GM04503 (cell line): ENCODE measurements around the gene WWOX.

Experiments used
- DNase-seq: peaks from one replicate; pipeline ENCODE4 v3.0.0-alpha.2; 2012; ENCODE audit warnings: low read depth

The WWOX gene

GRCh38 chr16:78799429-78799828, 700.0 kb downstream of the WWOX start:
- no peak for DNase-seq

DNA sequence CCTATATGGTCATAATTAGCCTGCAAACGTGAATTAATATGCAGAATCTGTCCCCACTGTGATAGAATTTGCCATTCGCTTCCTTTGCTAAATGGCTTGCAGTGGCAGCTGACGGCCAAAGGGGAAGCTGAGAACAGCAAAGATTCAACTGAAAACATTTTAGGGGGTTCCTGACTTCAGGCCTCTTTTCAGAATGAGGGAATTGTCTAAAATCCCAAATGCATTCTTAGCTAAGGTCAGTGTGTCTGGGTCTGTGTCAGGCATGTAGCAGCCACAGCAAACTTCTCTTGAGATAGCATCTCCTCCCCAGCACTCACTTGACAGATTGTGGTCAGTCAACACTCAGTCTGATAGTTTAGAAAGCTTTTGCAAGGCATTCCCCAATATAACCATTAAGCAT, 701.1 kb downstream of the WWOX start:
- DNase-seq: no peak

DNA sequence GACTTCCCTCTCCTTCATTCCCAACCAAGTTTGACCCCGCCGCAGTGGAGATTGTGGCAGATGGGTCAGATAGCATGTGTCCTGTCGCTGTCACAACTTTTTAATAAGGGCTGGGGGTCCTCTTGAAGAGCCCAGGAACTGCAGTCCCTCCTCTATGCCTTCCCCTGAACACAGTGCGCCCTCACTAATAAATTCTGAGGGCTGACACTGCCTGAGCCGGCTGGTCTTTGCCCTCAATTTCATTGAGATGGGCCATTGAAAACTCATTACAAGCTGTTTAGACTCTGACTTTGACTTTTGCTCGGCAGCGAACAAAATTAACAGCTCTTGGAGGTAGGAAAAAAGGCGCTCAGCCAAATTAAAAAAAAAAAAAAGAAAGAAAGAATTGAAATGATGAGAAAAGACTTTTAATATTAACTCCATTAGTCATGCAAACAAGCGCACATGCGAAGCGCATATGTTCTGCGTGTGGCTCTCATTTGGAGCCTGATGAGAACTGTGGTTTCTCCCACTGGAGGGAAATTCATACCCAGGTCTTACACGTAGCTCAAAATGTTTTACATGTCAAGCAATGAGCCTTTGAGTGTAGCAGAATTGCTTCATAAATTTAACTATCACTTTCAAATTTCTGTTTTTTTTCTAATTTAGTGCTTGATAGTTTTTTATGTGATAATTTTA, 704.7 kb downstream of the WWOX start:
- DNase-seq: no peak

GRCh38 chr16:78805556-78805955, 706.1 kb downstream of the WWOX start:
- no peak for DNase-seq

DNA sequence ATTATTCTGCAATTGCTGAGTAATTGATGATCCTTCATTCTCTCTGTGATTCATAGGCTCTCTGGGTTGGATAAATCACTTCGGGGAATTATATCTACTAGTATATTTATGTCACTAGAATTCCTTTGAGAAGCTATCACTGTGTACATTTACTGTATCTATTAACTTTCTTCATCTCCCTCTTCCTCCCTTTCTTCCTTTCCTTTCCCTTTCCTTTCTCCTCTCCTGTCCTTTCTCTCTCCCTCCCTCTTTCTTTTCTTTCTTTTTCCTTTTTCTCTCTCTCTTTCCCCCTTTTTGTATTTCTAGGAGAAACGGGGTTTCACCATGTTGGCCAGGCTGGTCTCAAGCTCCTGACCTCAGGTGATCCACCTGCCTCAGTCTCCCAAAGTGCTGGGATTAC, 711.8 kb downstream of the WWOX start:
- DNase-seq: no peak

DNA sequence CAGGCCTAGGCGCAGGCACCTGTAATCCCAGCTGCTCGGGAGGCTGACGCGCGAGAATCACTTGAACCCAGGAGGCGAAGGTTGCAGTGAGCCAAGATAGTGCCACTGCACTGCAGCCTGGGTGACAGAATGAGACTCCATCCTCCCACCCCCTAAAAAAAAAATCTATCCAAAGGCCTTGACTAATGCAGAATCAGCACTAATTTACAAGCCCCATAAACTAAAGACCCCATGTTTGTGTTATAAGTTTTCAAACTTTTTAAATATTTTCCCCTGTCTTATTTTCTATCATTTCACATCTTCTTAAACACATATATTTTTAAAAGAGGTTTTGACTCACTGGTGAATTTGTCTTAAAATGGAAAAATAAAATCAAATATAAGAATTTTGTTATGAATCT, 713.1 kb downstream of the WWOX start:
- DNase-seq: no peak

DNA sequence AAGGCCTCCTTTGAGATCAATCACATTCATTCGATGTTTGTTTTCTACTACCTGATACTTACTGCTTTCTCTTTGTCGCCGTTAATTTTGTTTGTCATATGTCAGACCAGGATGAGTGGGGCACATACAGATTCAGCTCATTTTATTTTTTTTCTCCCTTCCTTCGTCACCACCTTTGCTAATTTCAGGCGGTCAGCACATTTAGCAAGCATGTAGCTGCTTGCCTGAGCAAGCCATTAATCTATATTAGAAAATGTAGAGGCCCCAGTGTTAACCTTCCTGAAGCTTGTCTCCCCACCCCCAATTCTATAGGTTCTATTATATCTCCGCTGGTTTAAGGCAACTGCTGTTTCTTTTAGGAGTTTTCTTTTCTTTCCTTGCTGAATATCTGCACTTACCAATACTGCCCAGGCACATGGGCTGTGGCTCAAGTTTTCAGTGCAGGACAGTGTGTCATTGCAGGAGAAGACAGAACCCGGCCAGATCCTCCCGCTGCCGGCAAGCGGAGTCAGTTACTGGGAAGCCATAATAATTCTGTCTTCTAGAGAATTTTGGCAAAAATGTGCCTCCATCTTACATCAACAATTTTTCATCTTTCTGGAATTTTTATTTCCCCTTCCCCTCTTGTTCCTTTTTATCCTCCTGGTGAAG, 714.3 kb downstream of the WWOX start:
- no peak for DNase-seq

GRCh38 chr16:78815713-78816112, 716.3 kb downstream of the WWOX start:
- DNase-seq: no peak

GRCh38 chr16:78816499-78817195, 717.2 kb downstream of the WWOX start:
- DNase-seq: no peak

DNA sequence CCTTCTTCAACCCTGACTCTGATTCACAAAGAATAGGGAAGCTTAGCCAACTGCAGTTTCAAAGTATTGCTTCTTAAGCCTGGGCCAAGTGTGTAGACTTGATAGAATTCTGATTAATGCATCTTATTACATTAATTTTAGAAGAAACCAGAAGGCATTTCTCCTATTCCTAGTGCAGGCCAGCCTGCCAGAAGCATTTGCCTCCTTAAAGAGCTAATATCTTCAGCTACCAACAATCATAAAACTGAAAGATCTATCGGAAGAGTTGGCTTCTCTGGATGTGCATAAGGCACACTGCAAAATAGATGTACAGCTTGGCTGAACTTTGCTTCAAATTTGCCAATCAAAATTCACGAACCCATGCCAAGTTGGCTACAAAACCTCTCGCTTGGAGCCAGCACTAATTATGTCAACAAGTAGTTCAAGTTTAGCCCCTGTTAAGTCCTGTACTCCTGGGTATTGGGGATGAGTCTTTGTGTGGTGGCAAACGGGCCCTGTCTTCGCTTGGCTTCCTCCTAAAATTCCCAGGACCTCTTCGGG, 717.8 kb downstream of the WWOX start:
- DNase-seq: no peak

GRCh38 chr16:78821335-78821734, 721.9 kb downstream of the WWOX start:
- DNase-seq: no peak

- DNase-seq: no peak
These were observed 723.1 kb downstream of the WWOX start for GRCh38 chr16:78822509-78822908.

DNA sequence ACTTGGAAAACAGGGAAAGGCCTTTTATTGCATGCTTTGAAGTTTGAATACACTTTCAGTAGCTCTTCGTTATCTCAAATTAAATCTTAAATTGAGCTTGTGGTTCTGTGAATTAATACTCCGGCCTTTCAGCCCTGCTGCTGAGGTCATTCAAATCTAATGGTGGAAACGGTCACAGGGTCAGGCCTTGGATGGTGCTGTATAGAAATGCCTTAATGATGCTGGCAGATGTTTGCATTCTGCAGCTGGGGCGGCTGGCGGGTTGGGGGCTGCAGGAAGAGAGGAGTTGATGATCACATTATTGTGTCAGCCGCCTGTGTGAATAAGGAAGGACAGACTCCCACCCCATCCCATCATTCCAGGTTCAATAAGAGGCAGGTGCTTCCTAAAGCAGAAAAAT, 723.6 kb downstream of the WWOX start:
- DNase-seq: no peak

DNA sequence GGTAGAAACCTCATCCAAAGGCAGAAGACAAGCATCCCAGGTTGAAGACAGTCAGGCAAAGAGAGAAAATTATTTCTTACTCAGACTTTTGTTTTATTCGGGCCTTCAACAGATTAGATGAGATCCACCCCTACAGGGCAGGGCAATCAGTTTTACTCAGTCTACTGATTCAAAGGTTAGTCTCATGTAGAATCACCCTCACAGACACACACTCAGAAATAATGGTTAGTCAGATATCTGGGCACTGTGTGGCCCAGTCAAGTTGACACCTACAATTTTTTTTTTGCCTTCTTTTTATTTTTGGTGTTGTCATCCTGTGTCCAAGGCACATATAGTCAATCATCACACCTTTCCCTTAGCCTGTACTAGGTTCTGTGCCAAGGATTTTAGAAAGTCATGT, 729.8 kb downstream of the WWOX start:
- no peak for DNase-seq

GRCh38 chr16:78830599-78830998, 731.1 kb downstream of the WWOX start:
- DNase-seq: no peak

DNA sequence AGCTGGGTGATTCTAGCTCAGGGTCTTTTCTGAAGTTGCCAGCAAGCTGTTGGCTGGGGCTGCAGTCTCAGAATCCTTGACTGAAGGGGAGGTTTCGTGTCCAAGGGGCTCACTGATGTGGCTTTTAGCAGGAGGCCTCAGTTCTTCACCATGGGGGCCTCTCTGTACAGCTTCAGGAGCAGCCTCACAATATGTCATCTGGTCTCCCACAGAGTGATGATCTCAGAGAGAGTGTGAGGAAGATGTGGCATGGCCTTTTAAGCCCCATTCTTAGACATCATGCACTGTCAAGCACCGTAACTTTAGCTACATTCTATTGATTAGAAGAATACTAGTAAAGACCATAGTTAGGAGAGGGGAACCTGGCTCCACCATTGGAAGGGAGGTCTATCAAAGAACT, 732.6 kb downstream of the WWOX start:
- DNase-seq: no peak

GRCh38 chr16:78836802-78837491, 737.5 kb downstream of the WWOX start:
- DNase-seq: no peak

DNA sequence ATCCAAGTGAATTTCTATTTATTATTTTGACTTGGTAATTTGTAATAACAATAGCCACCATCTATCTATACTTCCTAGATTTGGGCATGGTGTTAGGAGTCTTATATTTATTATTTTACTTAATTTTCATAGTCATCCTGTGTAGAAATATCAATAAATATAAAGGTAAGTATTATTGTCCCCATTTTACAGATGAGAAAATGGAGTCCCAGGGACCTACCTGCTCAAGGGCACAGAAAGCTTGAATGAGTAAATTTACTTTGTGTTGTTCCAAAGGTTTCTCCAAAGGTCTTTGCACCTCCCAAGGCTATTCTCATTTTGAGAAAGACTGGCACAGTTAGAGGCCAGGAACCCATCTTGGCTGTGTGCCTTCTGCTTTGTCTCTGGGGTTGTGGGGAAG, 738.3 kb downstream of the WWOX start:
- no peak for DNase-seq

DNA sequence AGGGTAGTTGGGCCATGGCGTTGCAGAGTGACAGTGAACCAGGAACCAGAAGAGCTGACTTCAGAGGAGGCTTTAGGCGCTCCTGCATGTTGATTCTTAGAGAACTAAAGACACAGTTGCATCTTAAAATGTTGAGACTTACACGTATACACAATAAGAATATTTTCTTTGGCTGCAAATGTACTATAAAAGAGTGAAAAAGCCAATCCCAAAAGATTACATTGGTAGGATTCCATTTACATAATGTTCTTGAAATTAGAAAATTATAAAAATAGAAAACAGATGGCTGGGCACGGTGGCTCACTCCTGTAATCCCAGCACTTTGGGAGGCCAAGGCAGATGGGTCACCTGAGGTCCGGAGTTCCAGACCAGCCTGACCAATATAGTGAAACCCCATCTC, 738.8 kb downstream of the WWOX start:
- no peak for DNase-seq

DNA sequence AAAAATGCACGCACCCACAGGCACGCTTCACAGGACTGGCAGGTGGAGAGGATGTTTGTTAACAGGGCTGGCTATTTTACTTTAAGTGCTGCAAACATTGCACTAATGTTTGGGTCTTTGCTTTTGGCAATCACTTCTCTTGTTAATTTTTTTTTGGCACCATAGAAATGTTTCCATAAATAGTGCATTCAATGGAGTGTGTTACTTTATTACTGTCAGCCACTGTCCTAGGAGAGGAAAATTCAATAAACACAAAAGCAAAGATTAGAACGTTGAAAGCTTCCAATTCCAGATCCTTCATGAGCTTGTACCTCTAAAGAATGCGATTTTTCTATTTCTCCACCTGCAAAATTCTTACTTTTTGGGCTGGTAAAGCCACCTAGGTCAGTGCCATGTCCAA, 743.5 kb downstream of the WWOX start:
- no peak for DNase-seq

- DNase-seq: no peak
These were observed 744.5 kb downstream of the WWOX start for GRCh38 chr16:78843978-78844377.

DNA sequence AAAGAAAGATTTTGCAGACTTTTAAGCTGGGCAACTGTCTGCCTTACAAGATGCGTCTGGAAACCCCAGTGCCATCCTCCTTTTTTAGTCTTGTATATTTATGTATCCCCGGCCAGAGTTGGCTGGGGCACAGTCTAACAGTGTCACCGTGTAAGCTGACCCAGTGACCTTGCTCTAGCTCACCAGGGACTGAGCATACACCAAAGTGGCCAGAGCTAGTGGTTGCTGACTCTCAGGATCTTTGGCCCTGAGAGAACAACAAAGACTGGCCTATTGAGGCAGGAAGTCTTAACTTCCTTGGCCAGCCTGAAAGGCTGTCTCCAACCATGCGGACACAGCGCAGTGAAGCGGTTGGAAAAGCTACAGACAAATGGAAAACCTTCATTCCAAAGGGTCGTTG, 745.2 kb downstream of the WWOX start:
- no peak for DNase-seq

DNA sequence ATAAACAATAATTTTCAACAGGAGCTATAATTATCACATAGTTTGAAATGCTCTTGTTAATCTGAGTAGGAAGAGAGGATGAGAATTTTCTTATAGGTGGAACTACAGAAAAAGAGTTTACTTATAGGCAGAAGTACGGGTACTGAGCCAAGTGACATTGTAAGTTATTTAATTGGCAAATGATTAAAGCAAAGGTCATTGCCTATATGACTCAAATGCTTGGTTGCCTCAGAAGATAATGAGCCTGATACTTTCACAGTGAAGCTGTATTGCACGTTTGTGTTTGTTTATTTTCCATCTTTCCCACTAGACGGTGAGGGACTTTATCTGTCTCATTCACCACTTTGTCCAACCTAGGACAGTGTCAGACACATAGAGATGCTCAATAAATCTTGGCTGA, 751.8 kb downstream of the WWOX start:
- DNase-seq: no peak
